HCT116 (cell line): ENCODE measurements around the gene STX1B. TPM values are rescaled to one million over a fixed set of nuclear protein-coding genes. Genes with fewer than 3 reads are reported as not detected.

Experiments used
- ATAC-seq: fragments of 200-7000 bp; cut with Tn5 transposase; 2 replicates; pipeline ENCODE4 v1.9.1; 2020; ENCODE audit warnings: mild to moderate bottlenecking, moderate library complexity
- BruUV-seq: library from RNA; stranded (reverse); fragments of 400-500 nt; replicated peaks from 2 replicates; lab custom pipeline; 2021; lab: Mats Ljungman, UMichigan
- CTCF ChIA-PET: fragments of 300-600 bp; sonication (Branson Sonifier 250); formaldehyde crosslinking; loops from one replicate; lab custom pipeline; 2021; ENCODE audit warnings: antibody characterized with exemption; lab: Charles Lee
- POLR2A ChIA-PET: fragments of 300-600, 350-600 bp; sonication (Branson Sonifier 250); formaldehyde crosslinking; loops from one replicate; lab custom pipeline; 2021; ENCODE audit warnings: antibody characterized with exemption; lab: Charles Lee
- RAD21 ChIA-PET, 2 experiments: fragments of 300-600 bp; sonication (Branson Sonifier 250); formaldehyde crosslinking; loops; one replicate each; lab custom pipeline; 2023; ENCODE audit warnings: low total read pairs in 2 of 2; ENCODE audit not compliant: uncharacterized antibody in 2 of 2, unreplicated experiment in 2 of 2, low non-redundant PET in 1 of 2; lab: Charles Lee
- DNase-seq: peaks from one replicate; pipeline ENCODE4 v3.0.0-alpha.2; 2010; ENCODE audit warnings: low read depth, low spot score
- H2AFZ ChIP-seq: fragments of 200-600 bp; shearing (Covaris generic), sonication (generic); 2 replicates; pipeline ENCODE4 v1.6.1; 2017; ENCODE audit warnings: low read depth, mixed run types, mixed read lengths, antibody characterized with exemption, low read length; ENCODE audit not compliant: poor library complexity, severe bottlenecking
- H3K27ac ChIP-seq: 2 replicates; pipeline ENCODE4 v1.5.1; 2012; ENCODE audit warnings: low read depth, low read length
- H3K27me3 ChIP-seq: fragments of 200-600 bp; sonication (generic); 2 replicates; pipeline ENCODE4 v1.6.1; 2016; ENCODE audit warnings: mixed run types, low read length, mixed read lengths; ENCODE audit not compliant: insufficient read depth
- H3K36me3 ChIP-seq, 2 experiments: fragments of 200-500 bp in 1 of 2; fragments of 200-600 bp in 1 of 2; sonication (Bioruptor generic) in 1 of 2; sonication (generic) in 1 of 2; 2 replicates each; pipeline versions ENCODE4 v1.5.1 to v1.6.1; 2014 to 2016; ENCODE audit warnings: low read length in 2 of 2, inconsistent platforms in 1 of 2, mixed read lengths in 1 of 2, mixed run types in 1 of 2; ENCODE audit not compliant: insufficient read depth in 2 of 2, control insufficient read depth in 1 of 2
- H3K4me1 ChIP-seq, 2 experiments: fragments of 200-600 bp in 1 of 2; sonication (generic) in 1 of 2; 2 replicates each; pipeline versions ENCODE4 v1.5.1 to v1.6.1; 2012 to 2017; ENCODE audit warnings: low read length in 2 of 2, inconsistent platforms in 1 of 2, mild to moderate bottlenecking in 1 of 2, mixed read lengths in 1 of 2, mixed run types in 1 of 2, moderate library complexity in 1 of 2; ENCODE audit not compliant: insufficient read depth in 2 of 2, control insufficient read depth in 1 of 2
- H3K4me2 ChIP-seq: fragments of 200-600 bp; sonication (generic); 2 replicates; pipeline ENCODE4 v1.6.1; 2017; ENCODE audit warnings: mixed run types, low read length, mixed read lengths
- H3K4me3 ChIP-seq, 2 experiments: fragments of 200-600 bp in 1 of 2; sonication (generic) in 1 of 2; replicated peaks in 1 of 2; 2 replicates each; pipeline ENCODE4 v1.5.1; 2011 to 2016; ENCODE audit warnings: low read length in 2 of 2, control low read depth in 1 of 2, low read depth in 1 of 2, mild to moderate bottlenecking in 1 of 2, mixed read lengths in 1 of 2, mixed run types in 1 of 2
- H3K79me2 ChIP-seq: fragments of 200-600 bp; sonication (generic); 2 replicates; pipeline ENCODE4 v1.6.1; 2017; ENCODE audit warnings: mild to moderate bottlenecking, mixed run types, low read length, moderate library complexity, mixed read lengths; ENCODE audit not compliant: insufficient read depth
- H3K9ac ChIP-seq: fragments of 200-600 bp; sonication (generic); 2 replicates; pipeline ENCODE4 v1.6.1; 2016; ENCODE audit warnings: low read length, mixed read lengths
- H3K9me2 ChIP-seq: fragments of 200-600 bp; sonication (generic), shearing (Covaris generic); 2 replicates; pipeline ENCODE4 v1.6.1; 2017; ENCODE audit warnings: mixed run types, mild to moderate bottlenecking, moderate library complexity; ENCODE audit not compliant: insufficient read depth
- H3K9me3 ChIP-seq, 2 experiments: fragments of 200-500 bp in 1 of 2; fragments of 200-600 bp in 1 of 2; sonication (Bioruptor generic) in 1 of 2; sonication (generic) in 1 of 2; 2 replicates each; pipeline ENCODE4 v1.6.1; 2014 to 2017; ENCODE audit warnings: low read length in 2 of 2, mixed read lengths in 2 of 2, inconsistent platforms in 1 of 2, low read depth in 1 of 2, mild to moderate bottlenecking in 1 of 2, mixed run types in 1 of 2, moderate library complexity in 1 of 2; ENCODE audit not compliant: control insufficient read depth in 1 of 2, insufficient read depth in 1 of 2
- H4K20me1 ChIP-seq: fragments of 200-600 bp; sonication (generic), shearing (Covaris generic); 2 replicates; pipeline ENCODE4 v1.6.1; 2017; ENCODE audit warnings: mixed run types, mild to moderate bottlenecking, moderate library complexity; ENCODE audit not compliant: insufficient read depth
- CBX3 ChIP-seq: IDR thresholded peaks from 2 replicates; pipeline ENCODE4 v1.6.1; 2012; ENCODE audit warnings: low read depth
- CEBPB ChIP-seq: IDR thresholded peaks from 2 replicates; pipeline ENCODE4 v1.6.1; 2012; ENCODE audit warnings: low read depth
- EGR1 ChIP-seq: IDR thresholded peaks from 2 replicates; pipeline ENCODE4 v1.6.1; 2012; ENCODE audit warnings: low read depth
- ELF1 ChIP-seq: IDR thresholded peaks from 2 replicates; pipeline ENCODE4 v1.6.1; 2012; ENCODE audit warnings: low read depth, borderline replicate concordance
- EZH2 ChIP-seq: fragments of 200-600 bp; sonication (generic); IDR thresholded peaks from 2 replicates; pipeline ENCODE4 v1.6.1; 2017; ENCODE audit warnings: antibody characterized with exemption, mixed run types
- FOSL1 ChIP-seq: IDR thresholded peaks from 2 replicates; pipeline ENCODE4 v1.6.1; 2012; ENCODE audit warnings: low read depth
- JUND ChIP-seq: IDR thresholded peaks from 2 replicates; pipeline ENCODE4 v1.6.1; 2012
- POLR2AphosphoS5 ChIP-seq: IDR thresholded peaks from 2 replicates; pipeline ENCODE4 v1.6.1; 2011; ENCODE audit warnings: mild to moderate bottlenecking, low read depth, low read length, moderate library complexity
- SIN3A ChIP-seq: IDR thresholded peaks from 2 replicates; pipeline ENCODE4 v1.6.1; 2012; ENCODE audit warnings: low read depth
- SRF ChIP-seq: IDR thresholded peaks from 2 replicates; pipeline ENCODE4 v1.6.1; 2012; ENCODE audit warnings: low read depth
- TCF7L2 ChIP-seq: IDR thresholded peaks from 2 replicates; pipeline ENCODE4 v1.7.0; 2011; ENCODE audit warnings: borderline replicate concordance, inconsistent platforms; ENCODE audit not compliant: insufficient read depth, insufficient read length; ENCODE audit errors: extremely low read depth
- YY1 ChIP-seq: IDR thresholded peaks from 2 replicates; pipeline ENCODE4 v1.6.1; 2011; ENCODE audit warnings: low read length, low read depth, moderate library complexity, mild to moderate bottlenecking; ENCODE audit not compliant: insufficient replicate concordance; ENCODE audit errors: extremely low read depth
- ZFX ChIP-seq: fragments of 450-650 bp; IDR thresholded peaks from 2 replicates; pipeline ENCODE4 v1.6.1; 2017
- ZNF274 ChIP-seq: fragments of 200-500 bp; sonication (Bioruptor generic); IDR thresholded peaks from 2 replicates; pipeline ENCODE4 v1.6.1; 2014; ENCODE audit warnings: mild to moderate bottlenecking, low read depth, low read length, inconsistent platforms
- intact Hi-C: fragments of 100-400 bp; cut with micrococcal nuclease; formaldehyde crosslinking; loops from 2 replicates; pipeline ENCODE4 v1.10.0; 2022
- total RNA-seq: library from RNA; stranded (reverse); gene quantifications from one replicate; pipeline ENCODE4 v1.2.1, GENCODE V29; 2021; ENCODE audit not compliant: unreplicated experiment
- TF ChIP-seq, protein P1 (sequence below): IDR thresholded peaks from 2 replicates; pipeline ENCODE4 v1.6.1; 2011; ENCODE audit warnings: mild to moderate bottlenecking, low read length, moderate library complexity; ENCODE audit not compliant: insufficient replicate concordance; ENCODE audit errors: extremely low read depth
- TF ChIP-seq, protein P2 (sequence below): IDR thresholded peaks from 2 replicates; pipeline ENCODE4 v1.6.1; 2012
- TF ChIP-seq, protein P3 (sequence below): IDR thresholded peaks from 2 replicates; pipeline ENCODE4 v1.6.1; 2012
- TF ChIP-seq, protein P4 (sequence below), 3 experiments: fragments of 200-600 bp in 1 of 3; sonication (generic) in 1 of 3; IDR thresholded peaks in 2 of 3; conservative IDR thresholded peaks in 1 of 3; 2 replicates each; pipeline ENCODE4 v1.5.1; 2012 to 2017; ENCODE audit warnings: low read depth in 2 of 3, low read length in 2 of 3, antibody characterized with exemption in 1 of 3, borderline replicate concordance in 1 of 3, control low read depth in 1 of 3, mild to moderate bottlenecking in 1 of 3, mixed read lengths in 1 of 3, mixed run types in 1 of 3, moderate library complexity in 1 of 3; ENCODE audit not compliant: insufficient read depth in 1 of 3

The STX1B gene
- total RNA-seq, 1 experiment from 2014 or later = 1.6 TPM

DNA sequence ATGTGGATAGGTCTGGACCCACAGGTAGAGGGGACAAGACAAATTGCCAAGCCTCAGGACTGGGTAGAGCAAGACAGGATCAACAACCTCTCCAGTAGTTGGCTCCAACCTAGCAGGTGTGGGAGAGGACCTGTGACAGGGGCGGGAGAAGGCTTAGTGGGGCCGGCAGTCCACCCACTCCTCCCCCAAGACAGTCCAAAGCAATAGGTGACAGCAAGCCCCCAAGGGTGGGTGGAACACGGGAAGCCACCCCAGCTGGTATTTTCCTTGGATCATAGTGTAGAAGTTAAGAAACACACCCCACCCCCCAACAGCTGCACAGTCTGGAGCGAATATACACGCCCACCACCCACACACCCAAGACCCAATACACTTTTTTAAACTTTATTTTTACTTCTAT lies 18.8 kb upstream of the STX1B start:
- POLR2A ChIA-PET = no interaction called here

More for the DNA sequence above, 18.8 kb upstream of the STX1B start:
- no peak for ATAC-seq
- Histone ChIP-seq H3K36me3 (no peaks in the 10 kb centered on the region), H2AFZ (no peak overlapping the region), H3K27ac (no peak overlapping the region)
- intact Hi-C loops = no loop called here
- CTCF ChIA-PET = no interaction called here
- TF ChIP-seq ZFX (no peak), ZNF274 (no peak), YY1 (no peak), EZH2 (no peak), SIN3A (no peak), TCF7L2 (no peak), FOSL1 (no peak), EGR1 (no peak), CEBPB (no peak), POLR2AphosphoS5 (no peak), SRF (no peak), CBX3 (no peak), ELF1 (no peak), JUND (no peak)
- TF ChIP-seq, protein P1, sequence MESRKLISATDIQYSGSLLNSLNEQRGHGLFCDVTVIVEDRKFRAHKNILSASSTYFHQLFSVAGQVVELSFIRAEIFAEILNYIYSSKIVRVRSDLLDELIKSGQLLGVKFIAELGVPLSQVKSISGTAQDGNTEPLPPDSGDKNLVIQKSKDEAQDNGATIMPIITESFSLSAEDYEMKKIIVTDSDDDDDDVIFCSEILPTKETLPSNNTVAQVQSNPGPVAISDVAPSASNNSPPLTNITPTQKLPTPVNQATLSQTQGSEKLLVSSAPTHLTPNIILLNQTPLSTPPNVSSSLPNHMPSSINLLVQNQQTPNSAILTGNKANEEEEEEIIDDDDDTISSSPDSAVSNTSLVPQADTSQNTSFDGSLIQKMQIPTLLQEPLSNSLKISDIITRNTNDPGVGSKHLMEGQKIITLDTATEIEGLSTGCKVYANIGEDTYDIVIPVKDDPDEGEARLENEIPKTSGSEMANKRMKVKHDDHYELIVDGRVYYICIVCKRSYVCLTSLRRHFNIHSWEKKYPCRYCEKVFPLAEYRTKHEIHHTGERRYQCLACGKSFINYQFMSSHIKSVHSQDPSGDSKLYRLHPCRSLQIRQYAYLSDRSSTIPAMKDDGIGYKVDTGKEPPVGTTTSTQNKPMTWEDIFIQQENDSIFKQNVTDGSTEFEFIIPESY = no peak
- TF ChIP-seq, protein P2, sequence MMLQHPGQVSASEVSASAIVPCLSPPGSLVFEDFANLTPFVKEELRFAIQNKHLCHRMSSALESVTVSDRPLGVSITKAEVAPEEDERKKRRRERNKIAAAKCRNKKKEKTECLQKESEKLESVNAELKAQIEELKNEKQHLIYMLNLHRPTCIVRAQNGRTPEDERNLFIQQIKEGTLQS = no peak
- TF ChIP-seq, protein P3, sequence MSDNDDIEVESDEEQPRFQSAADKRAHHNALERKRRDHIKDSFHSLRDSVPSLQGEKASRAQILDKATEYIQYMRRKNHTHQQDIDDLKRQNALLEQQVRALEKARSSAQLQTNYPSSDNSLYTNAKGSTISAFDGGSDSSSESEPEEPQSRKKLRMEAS = no peak
- TF ChIP-seq, protein P4, sequence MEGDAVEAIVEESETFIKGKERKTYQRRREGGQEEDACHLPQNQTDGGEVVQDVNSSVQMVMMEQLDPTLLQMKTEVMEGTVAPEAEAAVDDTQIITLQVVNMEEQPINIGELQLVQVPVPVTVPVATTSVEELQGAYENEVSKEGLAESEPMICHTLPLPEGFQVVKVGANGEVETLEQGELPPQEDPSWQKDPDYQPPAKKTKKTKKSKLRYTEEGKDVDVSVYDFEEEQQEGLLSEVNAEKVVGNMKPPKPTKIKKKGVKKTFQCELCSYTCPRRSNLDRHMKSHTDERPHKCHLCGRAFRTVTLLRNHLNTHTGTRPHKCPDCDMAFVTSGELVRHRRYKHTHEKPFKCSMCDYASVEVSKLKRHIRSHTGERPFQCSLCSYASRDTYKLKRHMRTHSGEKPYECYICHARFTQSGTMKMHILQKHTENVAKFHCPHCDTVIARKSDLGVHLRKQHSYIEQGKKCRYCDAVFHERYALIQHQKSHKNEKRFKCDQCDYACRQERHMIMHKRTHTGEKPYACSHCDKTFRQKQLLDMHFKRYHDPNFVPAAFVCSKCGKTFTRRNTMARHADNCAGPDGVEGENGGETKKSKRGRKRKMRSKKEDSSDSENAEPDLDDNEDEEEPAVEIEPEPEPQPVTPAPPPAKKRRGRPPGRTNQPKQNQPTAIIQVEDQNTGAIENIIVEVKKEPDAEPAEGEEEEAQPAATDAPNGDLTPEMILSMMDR (IDR thresholded peaks at IDR 0.05 in 2 of 3, conservative IDR thresholded peaks at IDR 0.05 in 1 of 3; ENCODE audit: borderline replicate concordance in 1 of 3, insufficient read depth in 1 of 3, low read depth in 2 of 3, low read length in 2 of 3) = no peak
- TF ChIP-seq, all 23 proteins: peak for 0
- no TSS peak for BruUV-seq
- Histone ChIP-seq H3K9ac (no peak overlapping the region), H3K4me2 (no peak overlapping the region), H3K9me2 (no peaks in the 10 kb centered on the region), H4K20me1 (no peaks in the 10 kb centered on the region), H3K27me3 (no peaks in the 10 kb centered on the region), H3K79me2 (peaks cover 5% of the 10 kb centered on the region; the same call in 1 of the 2 replicates), H3K4me1 (peaks cover 10 to 18% of the 10 kb centered on the region in 2 experiments), H3K9me3 (no peaks in the 10 kb centered on the region), H3K4me3 (no peak overlapping the region)
- DNase-seq = no peak
- RAD21 ChIA-PET = no interaction called here
